Stimulated activated CD8-positive, alpha-beta memory T cell treated with anti-CD3 and anti-CD28 coated beads, Interleukin-4, amount 100 ng/mL, for 24 hours (primary cell): ENCODE measurements around the gene KERA.

Experiments used
- DNase-seq: peaks from one replicate; pipeline ENCODE4 v3.0.0-alpha.2; 2020; ENCODE audit warnings: low read depth

Gene KERA

GRCh38 chr12:91009319-91009950, 48.4 kb downstream of the KERA start:
- no peak for DNase-seq

- DNase-seq: no peak
Observed at GRCh38 chr12:91007531-91008290, 50.1 kb downstream of the KERA start.

GRCh38 chr12:91004872-91005271, 53.0 kb downstream of the KERA start, which contains the start of gene EPYC:
EPYC (minus strand) TSS chr12:91004972; CDS start chr12:91002565, 2,407 bp downstream.
- DNase-seq: no peak

- DNase-seq: no peak
Observed at GRCh38 chr12:91003737-91004136, 54.1 kb downstream of the KERA start.

- no peak for DNase-seq
Observed at GRCh38 chr12:91001306-91001705, 56.5 kb downstream of the KERA start.
